ENCODE results near the gene IPCEF1. TPM values are rescaled to one million over a fixed set of nuclear protein-coding genes. Genes with fewer than 3 reads are reported as not detected.

The IPCEF1 gene
- total RNA-seq, 1 experiment from 2014 or later = not detected

- DNase-seq (ENCODE audit: extremely low read depth, low read depth) = no peak
These were observed 21.1 kb upstream of the IPCEF1 start for GRCh38 chr6:154377726-154378125.

DNA sequence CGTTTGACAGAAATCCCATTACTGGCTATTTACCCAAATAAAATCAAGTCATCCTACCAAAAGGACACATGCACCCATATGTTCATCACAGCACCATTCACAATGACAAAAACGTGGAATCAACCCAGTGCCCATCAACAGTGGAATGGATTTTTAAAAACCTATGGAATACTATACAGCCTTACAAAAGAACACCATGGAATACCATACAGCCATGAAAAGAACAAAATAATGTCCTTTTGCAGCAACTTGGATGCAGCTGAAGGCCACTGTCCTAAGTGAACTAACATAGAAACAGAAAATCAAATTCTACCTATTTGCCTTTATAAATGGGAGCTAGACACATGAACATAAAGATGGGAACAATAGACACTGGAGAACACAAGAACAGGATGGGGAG is 17.4 kb upstream of the IPCEF1 start:
- DNase-seq (ENCODE audit: extremely low read depth, low read depth) = no peak

- DNase-seq (ENCODE audit: extremely low read depth, low read depth) = no peak
These were observed 14.7 kb upstream of the IPCEF1 start for GRCh38 chr6:154371281-154371680.

- peak; percentile 22 for DNase-seq (ENCODE audit: extremely low read depth, low read depth)
These were observed 13.9 kb upstream of the IPCEF1 start for GRCh38 chr6:154370545-154370944.

DNA sequence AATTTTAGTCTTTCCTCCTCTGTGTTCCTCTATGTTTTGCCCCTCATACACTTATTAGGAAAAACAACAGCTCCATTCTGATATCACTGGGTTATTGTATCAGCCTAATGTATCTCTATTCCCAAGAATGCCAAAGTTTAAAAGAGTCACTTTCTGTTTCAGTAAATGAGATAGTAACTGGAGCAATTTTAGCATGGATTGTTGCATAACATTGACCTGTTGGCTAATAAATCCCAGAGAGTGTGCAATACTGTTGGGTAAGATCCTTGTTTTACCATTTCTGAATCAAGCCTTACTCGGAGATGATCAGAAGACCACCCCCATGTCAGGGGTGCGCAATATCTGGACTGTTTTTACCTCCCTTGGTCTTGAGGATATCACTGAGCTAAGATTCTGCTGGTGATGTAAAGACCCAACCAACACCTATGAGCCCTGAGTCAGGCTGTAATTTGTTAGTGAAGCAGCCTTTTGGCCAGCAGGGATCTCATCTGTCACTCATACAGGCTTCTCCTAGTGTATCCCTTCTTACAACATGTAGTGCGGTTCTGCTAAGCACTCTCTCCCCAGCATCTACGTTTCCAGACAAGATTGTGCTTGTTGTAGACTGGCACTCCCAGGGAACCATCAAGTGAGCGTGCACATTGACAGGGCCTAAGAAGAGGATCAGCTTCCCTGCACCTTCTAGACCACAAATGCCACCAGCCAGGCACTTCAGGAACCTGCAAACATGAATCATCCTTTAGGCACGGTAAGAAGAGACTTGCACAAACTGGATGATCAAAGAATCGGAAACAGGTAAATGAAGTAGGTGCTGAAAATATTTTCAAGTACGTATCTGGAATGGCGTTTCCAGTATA is 11.5 kb upstream of the IPCEF1 start:
- DNase-seq (ENCODE audit: extremely low read depth, low read depth) = no peak

DNA sequence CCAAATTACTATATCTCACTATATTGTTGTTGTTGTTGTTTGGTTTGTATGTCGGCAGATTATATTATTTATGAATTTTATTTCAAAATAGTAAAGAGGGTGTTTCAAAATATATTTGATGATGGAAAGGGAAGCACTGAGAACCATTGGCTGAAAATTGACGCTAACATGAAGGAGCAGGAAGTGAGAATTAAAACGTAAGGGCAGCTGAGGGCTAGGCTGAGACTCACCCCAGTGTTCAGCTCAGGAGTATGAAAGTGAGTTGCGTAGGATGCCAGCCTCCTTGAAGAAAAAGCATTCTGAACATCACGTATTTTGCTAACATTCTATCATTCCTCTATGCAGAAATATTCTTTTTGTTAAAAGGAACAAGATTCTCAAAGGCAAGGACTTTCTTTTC is 10.7 kb upstream of the IPCEF1 start:
- no peak for DNase-seq (ENCODE audit: extremely low read depth, low read depth)

- DNase-seq (ENCODE audit: extremely low read depth, low read depth) = no peak
These were observed 7.2 kb upstream of the IPCEF1 start for GRCh38 chr6:154363821-154364220.

- DNase-seq (ENCODE audit: extremely low read depth, low read depth) = no peak
These were observed 4.9 kb upstream of the IPCEF1 start for GRCh38 chr6:154361476-154361875.

DNA sequence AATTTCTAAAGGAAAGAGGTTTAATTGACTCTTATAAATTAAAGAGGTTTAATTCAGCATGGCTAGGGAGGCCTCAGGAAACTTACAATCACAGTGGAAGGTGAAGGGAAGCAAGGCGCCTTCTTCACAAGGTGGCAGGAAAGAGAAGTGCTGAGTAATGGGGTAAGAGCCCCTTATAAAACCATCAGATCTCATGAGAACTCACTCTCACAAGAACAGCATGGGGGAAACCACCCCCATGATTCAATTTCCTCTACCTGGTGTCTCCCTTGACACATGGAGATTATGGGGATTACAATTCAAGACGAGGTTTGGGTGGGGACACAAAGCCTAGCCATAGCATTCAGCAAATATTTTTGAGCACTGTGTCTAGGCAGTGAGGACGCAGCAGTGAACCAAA is 3.9 kb upstream of the IPCEF1 start:
- DNase-seq (ENCODE audit: extremely low read depth, low read depth) = no peak

GRCh38 chr6:154359679-154360078 is 3.1 kb upstream of the IPCEF1 start:
- DNase-seq (ENCODE audit: extremely low read depth, low read depth) = no peak

GRCh38 chr6:154359161-154359574 is 2.6 kb upstream of the IPCEF1 start:
- DNase-seq (ENCODE audit: extremely low read depth, low read depth) = no peak

- no peak for DNase-seq (ENCODE audit: extremely low read depth, low read depth)
These were observed 1.5 kb upstream of the IPCEF1 start for GRCh38 chr6:154358019-154358545.

- DNase-seq (ENCODE audit: extremely low read depth, low read depth) = no peak
These were observed 490 bp downstream of the IPCEF1 start for GRCh38 chr6:154356113-154356512.

- DNase-seq (ENCODE audit: extremely low read depth, low read depth) = no peak
These were observed 2.3 kb downstream of the IPCEF1 start for GRCh38 chr6:154354265-154354777.

GRCh38 chr6:154353626-154354025 is 3.0 kb downstream of the IPCEF1 start:
- DNase-seq (ENCODE audit: extremely low read depth, low read depth) = no peak

DNA sequence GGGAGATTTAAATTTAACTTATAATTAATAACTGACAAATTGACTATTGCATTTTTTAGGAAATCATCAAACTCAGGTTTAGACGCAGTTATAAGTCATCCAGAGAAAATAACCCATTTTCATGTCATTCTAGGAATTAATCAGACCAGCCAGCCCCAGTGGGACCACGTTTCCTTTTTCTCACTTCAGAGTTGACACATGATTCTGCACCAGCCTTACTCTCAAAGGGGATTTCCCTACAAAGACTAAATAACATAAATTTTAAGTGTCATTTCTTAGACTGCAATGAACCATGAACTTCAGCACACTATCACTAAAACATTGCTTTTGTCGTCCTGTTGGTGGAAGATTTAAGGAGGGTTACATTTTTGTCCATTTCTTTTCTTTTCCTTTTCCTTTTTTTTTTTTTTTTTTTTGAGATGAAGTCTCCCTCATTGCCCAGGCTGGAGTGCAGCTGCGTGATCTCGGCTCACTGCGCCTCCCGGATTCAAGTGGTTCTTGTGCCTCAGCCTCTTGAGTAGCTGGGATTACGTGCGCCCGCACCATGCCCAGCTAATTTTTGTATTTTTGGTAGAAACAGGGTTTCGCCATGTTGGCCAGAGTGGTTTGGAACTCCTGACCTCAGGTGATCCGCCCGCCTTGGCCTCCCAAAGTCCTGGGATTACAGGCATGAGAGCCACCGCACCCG is 3.6 kb downstream of the IPCEF1 start:
- no peak for DNase-seq (ENCODE audit: extremely low read depth, low read depth)

- DNase-seq (ENCODE audit: extremely low read depth, low read depth) = no peak
These were observed 6.3 kb downstream of the IPCEF1 start for GRCh38 chr6:154350293-154350692.

- DNase-seq (ENCODE audit: extremely low read depth, low read depth) = no peak
These were observed 8.6 kb downstream of the IPCEF1 start for GRCh38 chr6:154347981-154348380.

GRCh38 chr6:154345811-154346210 is 10.8 kb downstream of the IPCEF1 start:
- no peak for DNase-seq (ENCODE audit: extremely low read depth, low read depth)

GRCh38 chr6:154343473-154344308 is 12.9 kb downstream of the IPCEF1 start:
- DNase-seq (ENCODE audit: extremely low read depth, low read depth) = peak; percentile 1

GRCh38 chr6:154341871-154342270 is 14.7 kb downstream of the IPCEF1 start:
- DNase-seq (ENCODE audit: extremely low read depth, low read depth) = no peak

Measured in NCI-H460 (cell line).